H1 (cell line): ENCODE data around the gene HABP2. TPM values are rescaled to one million over a fixed set of nuclear protein-coding genes. Genes with fewer than 3 reads are reported as not detected.

Experiments used
- CTCF ChIA-PET: fragments of 300-600 bp; sonication (Branson Sonifier 250); formaldehyde crosslinking; loops from one replicate; lab custom pipeline; 2021; ENCODE audit not compliant: partially characterized antibody; lab: Charles Lee
- POLR2A ChIA-PET: fragments of 300-600 bp; sonication (Branson Sonifier 250); formaldehyde crosslinking; loops from one replicate; lab custom pipeline; 2021; ENCODE audit warnings: inconsistent platforms; ENCODE audit not compliant: partially characterized antibody; lab: Charles Lee
- DNase-seq, 2 experiments: peaks; one replicate each; pipeline versions ENCODE4 v3.0.0 to v3.0.0-alpha.2; 2010 to 2022; ENCODE audit warnings: low spot score in 2 of 2, low read depth in 1 of 2, mixed read lengths in 1 of 2
- FAIRE-seq: peaks from 2 replicates; lab custom pipeline; 2011; peaks lifted over from hg19 to GRCh38; lab: Jason Lieb, UNC
- H2AFZ ChIP-seq: 2 replicates; pipeline ENCODE4 v1.8.1; 2012; ENCODE audit warnings: low read length, inconsistent platforms
- H2AK5ac ChIP-seq: 2 replicates; pipeline ENCODE4 v1.6.1; 2013; ENCODE audit warnings: low read depth, low read length
- H2BK120ac ChIP-seq: replicated peaks from 2 replicates; pipeline ENCODE3; 2013; ENCODE audit warnings: low read depth, low read length, inconsistent platforms
- H2BK12ac ChIP-seq: 2 replicates; pipeline ENCODE4 v1.6.1; 2013; ENCODE audit warnings: low read depth, low read length
- H2BK15ac ChIP-seq: 2 replicates; pipeline ENCODE4 v1.6.1; 2013; ENCODE audit warnings: low read length
- H2BK20ac ChIP-seq: 2 replicates; pipeline ENCODE4 v1.6.1; 2013; ENCODE audit warnings: low read length
- H2BK5ac ChIP-seq: 2 replicates; pipeline ENCODE4 v1.6.1; 2013; ENCODE audit warnings: low read depth, low read length
- H3K14ac ChIP-seq: 2 replicates; pipeline ENCODE4 v1.6.1; 2013; ENCODE audit warnings: inconsistent platforms; ENCODE audit not compliant: insufficient read length
- H3K18ac ChIP-seq: 2 replicates; pipeline ENCODE4 v1.6.1; 2013; ENCODE audit warnings: low read length; ENCODE audit errors: extremely low read depth
- H3K23ac ChIP-seq: 2 replicates; pipeline ENCODE4 v1.6.1; 2013; ENCODE audit warnings: inconsistent platforms; ENCODE audit not compliant: insufficient read length
- H3K23me2 ChIP-seq: 2 replicates; pipeline ENCODE4 v1.6.1; 2013; ENCODE audit warnings: low read depth, low read length
- H3K27ac ChIP-seq: 2 replicates; pipeline ENCODE4 v1.6.1; 2011; ENCODE audit warnings: low read depth, low read length, inconsistent platforms
- H3K27me3 ChIP-seq, 4 experiments: replicated peaks in 1 of 4; 1 replicate in 1 of 4; 2 replicates in 3 of 4; pipeline versions ENCODE4 v1.6.1 to v1.8.1; 2011 to 2013; ENCODE audit warnings: low read length in 3 of 4, mild to moderate bottlenecking in 3 of 4, inconsistent platforms in 2 of 4, mixed read lengths in 2 of 4, moderate library complexity in 1 of 4; ENCODE audit not compliant: control insufficient read depth in 3 of 4, insufficient read depth in 3 of 4; ENCODE audit errors: extremely low read depth in 1 of 4
- H3K36me3 ChIP-seq, 4 experiments: 2 replicates each; pipeline versions ENCODE4 v1.6.1 to v1.8.1; 2011 to 2013; ENCODE audit warnings: mild to moderate bottlenecking in 4 of 4, low read length in 3 of 4, moderate library complexity in 2 of 4, control low read depth in 1 of 4, inconsistent platforms in 1 of 4; ENCODE audit not compliant: insufficient read depth in 4 of 4, control insufficient read depth in 2 of 4
- H3K4ac ChIP-seq: replicated peaks from 2 replicates; pipeline ENCODE3; 2013; ENCODE audit warnings: low read length, low read depth, mixed read lengths, inconsistent platforms; ENCODE audit not compliant: insufficient read length
- H3K4me1 ChIP-seq, 4 experiments: replicated peaks in 1 of 4; 1 replicate in 1 of 4; 2 replicates in 3 of 4; pipeline versions ENCODE4 v1.6.1 to v1.8.1; 2011 to 2013; ENCODE audit warnings: low read length in 3 of 4, inconsistent platforms in 2 of 4, mixed read lengths in 1 of 4; ENCODE audit not compliant: insufficient read depth in 4 of 4, control insufficient read depth in 3 of 4
- H3K4me2 ChIP-seq, 2 experiments: 2 replicates each; pipeline versions ENCODE4 v1.6.1 to v1.8.1; 2011 to 2013; ENCODE audit warnings: low read depth in 2 of 2, low read length in 2 of 2, control low read depth in 1 of 2, inconsistent platforms in 1 of 2, mild to moderate bottlenecking in 1 of 2; ENCODE audit not compliant: insufficient read depth in 1 of 2
- H3K4me3 ChIP-seq, 4 experiments: fragments of 200-600, 300-600 bp in 1 of 4; sonication (generic), shearing (Covaris generic), sonication (Bioruptor Twin) in 1 of 4; 2 replicates each; pipeline versions ENCODE4 v1.5.1 to v1.8.1; 2011 to 2016; ENCODE audit warnings: low read length in 4 of 4, low read depth in 3 of 4, control low read depth in 2 of 4, inconsistent platforms in 2 of 4, mild to moderate bottlenecking in 2 of 4, mixed read lengths in 1 of 4, moderate library complexity in 1 of 4; ENCODE audit not compliant: insufficient read depth in 2 of 4; ENCODE audit errors: extremely low read depth in 1 of 4
- H3K56ac ChIP-seq: replicated peaks from 2 replicates; pipeline ENCODE3; 2013; ENCODE audit warnings: low read depth, mild to moderate bottlenecking, mixed read lengths, low read length, inconsistent platforms; ENCODE audit not compliant: insufficient read length
- H3K79me1 ChIP-seq: 2 replicates; pipeline ENCODE4 v1.6.1; 2013; ENCODE audit warnings: low read depth, low read length, control low read depth
- H3K79me2 ChIP-seq, 2 experiments: 2 replicates each; pipeline versions ENCODE4 v1.6.1 to v1.8.1; 2012 to 2013; ENCODE audit warnings: low read length in 2 of 2, mild to moderate bottlenecking in 2 of 2, inconsistent platforms in 1 of 2; ENCODE audit not compliant: insufficient read depth in 2 of 2, control insufficient read depth in 1 of 2
- H3K9ac ChIP-seq, 4 experiments: replicated peaks in 1 of 4; 1 replicate in 1 of 4; 2 replicates in 3 of 4; pipeline versions ENCODE4 v1.6.1 to v1.8.1; 2011 to 2013; ENCODE audit warnings: low read depth in 3 of 4, low read length in 3 of 4, control low read depth in 2 of 4, mild to moderate bottlenecking in 2 of 4, moderate library complexity in 2 of 4, inconsistent platforms in 1 of 4; ENCODE audit errors: extremely low read depth in 1 of 4
- H3K9me3 ChIP-seq, 2 experiments: 2 replicates each; pipeline versions ENCODE4 v1.6.1 to v1.8.1; 2012 to 2013; ENCODE audit warnings: mild to moderate bottlenecking in 2 of 2, moderate library complexity in 2 of 2, control low read depth in 1 of 2, inconsistent platforms in 1 of 2, low read depth in 1 of 2, low read length in 1 of 2, mixed read lengths in 1 of 2; ENCODE audit not compliant: insufficient read depth in 2 of 2
- H4K20me1 ChIP-seq, 2 experiments: replicated peaks in 1 of 2; 2 replicates each; pipeline versions ENCODE3 to v1.8.1; 2011 to 2013; ENCODE audit warnings: inconsistent platforms in 2 of 2, low read length in 2 of 2, mild to moderate bottlenecking in 1 of 2; ENCODE audit not compliant: insufficient read depth in 2 of 2, control insufficient read depth in 1 of 2
- H4K5ac ChIP-seq: 2 replicates; pipeline ENCODE4 v1.6.1; 2013; ENCODE audit warnings: low read length, low read depth, mixed read lengths, inconsistent platforms; ENCODE audit not compliant: insufficient read length
- H4K8ac ChIP-seq: 2 replicates; pipeline ENCODE4 v1.8.0; 2013; ENCODE audit warnings: mild to moderate bottlenecking, moderate library complexity, low read length, inconsistent platforms; ENCODE audit not compliant: insufficient read depth; ENCODE audit errors: extremely low read depth
- H4K91ac ChIP-seq: replicated peaks from 2 replicates; pipeline ENCODE3; 2013; ENCODE audit warnings: low read length, mixed read lengths, inconsistent platforms; ENCODE audit not compliant: insufficient read length
- BCL11A ChIP-seq, 2 experiments: IDR thresholded peaks; one replicate each; pipeline ENCODE4 v1.6.1; 2011; ENCODE audit warnings: low read depth in 2 of 2, low read length in 2 of 2, mild to moderate bottlenecking in 2 of 2
- CBX5 ChIP-seq: fragments of 300-800, 300-1000 bp; sonication (generic); IDR thresholded peaks from 2 replicates; pipeline ENCODE4 v1.7.1; 2016; ENCODE audit warnings: antibody characterized with exemption, low read length, low read depth
- FOSL1 ChIP-seq: IDR thresholded peaks from 2 replicates; pipeline ENCODE4 v1.6.1; 2011; ENCODE audit warnings: mild to moderate bottlenecking, low read depth, low read length, moderate library complexity; ENCODE audit not compliant: insufficient read depth
- HDAC6 ChIP-seq: IDR thresholded peaks from one replicate; pipeline ENCODE4 v1.7.1; 2012; ENCODE audit warnings: low read depth, mild to moderate bottlenecking, inconsistent platforms, low read length, moderate library complexity
- MAFK ChIP-seq: IDR thresholded peaks from 2 replicates; pipeline ENCODE4 v1.6.1; 2012; ENCODE audit warnings: low read depth, mild to moderate bottlenecking, improper control_type of control experiment, low read length
- SAP30 ChIP-seq: fragments of 300-600 bp; sonication (generic); IDR thresholded peaks from 2 replicates; pipeline ENCODE4 v1.7.1; 2012; ENCODE audit warnings: low read length, moderate library complexity, mild to moderate bottlenecking, inconsistent platforms; ENCODE audit not compliant: insufficient read depth, insufficient replicate concordance
- SP2 ChIP-seq: IDR thresholded peaks from 2 replicates; pipeline ENCODE4 v1.6.1; 2012; ENCODE audit warnings: mild to moderate bottlenecking, low read length, inconsistent platforms
- TEAD4 ChIP-seq: IDR thresholded peaks from 2 replicates; pipeline ENCODE4 v1.6.1; 2012; ENCODE audit warnings: low read depth, low read length, inconsistent platforms, mixed read lengths
- WGBS, 2 experiments: shearing (Covaris generic) in 1 of 2; methylation state at CpG; one replicate each; pipeline versions ENCODE4 v1.1.6 to v1.1.7; 2013 to 2015; ENCODE audit warnings: low lambda C conversion rate in 2 of 2, mixed read lengths in 2 of 2, inconsistent platforms in 1 of 2, low coverage in 1 of 2, missing lambda C conversion rate in 1 of 2; ENCODE audit not compliant: insufficient replicate concordance in 2 of 2, insufficient coverage in 1 of 2, insufficient read length in 1 of 2; ENCODE audit errors: extremely low coverage in 1 of 2, missing lambda C conversion rate in 1 of 2; 5-methylcytosine and 5-hydroxymethylcytosine counted together
- polyA plus RNA-seq, 7 experiments: library from polyadenylated mRNA; depleted of rRNA in 3 of 7; stranded (reverse) in 5 of 7; unstranded in 2 of 7; fragments of >200 nt in 5 of 7; fragments of 200-250 nt in 2 of 7; gene quantifications; 1 replicate in 5 of 7; 2 replicates in 1 of 7; 4 replicates in 1 of 7; pipeline versions ENCODE4 v1.2.1 to v1.2.3, GENCODE V29; 2011 to 2013; ENCODE audit warnings: missing spikeins in 2 of 7, mixed read lengths in 2 of 7
- total RNA-seq: library from RNA; stranded (reverse); fragmentation: NEBNext Ultra II Directional; extraction: Animal tissue kit (Norgen Biotek cat#: 25700); gene quantifications from 2 replicates; pipeline ENCODE4 v1.2.1, GENCODE V29; 2021
- TF ChIP-seq, protein P1 (sequence below): IDR thresholded peaks from 2 replicates; pipeline ENCODE4 v1.6.1; 2012; ENCODE audit warnings: low read length, inconsistent platforms

HABP2 gene
- total and polyA plus RNA-seq, 2 of the 8 experiments (the other 6 are each of a cell fraction or from before 2014, with no cell fraction given), result not detected

- Histone ChIP-seq H3K23ac (no peak overlapping the region), H2AK5ac (no peak overlapping the region), H3K79me1 (no peaks in the 10 kb centered on the region), H2AFZ (no peak overlapping the region), H4K91ac (no peak overlapping the region), H3K4me1 (no peaks in the 10 kb centered on the region; a peak in 1 of 7 replicates), H4K8ac (no peak overlapping the region), H2BK15ac (no peak overlapping the region), H3K79me2 (no peaks in the 10 kb centered on the region), H2BK5ac (no peak overlapping the region), H2BK20ac (no peak overlapping the region), H3K27me3 (no peaks in the 10 kb centered on the region), H3K23me2 (no peaks in the 10 kb centered on the region), H3K27ac (no peak overlapping the region), H2BK120ac (no peak overlapping the region), H3K36me3 (no peaks in the 10 kb centered on the region), H3K4me2 (no peak overlapping the region), H3K56ac (no peak overlapping the region), H4K5ac (no peak overlapping the region), H4K20me1 (no peaks in the 10 kb centered on the region), H3K14ac (no peak overlapping the region), H3K18ac (no peak overlapping the region), H3K4me3 (no peak overlapping the region), H3K9ac (no peak overlapping the region), H2BK12ac (no peak overlapping the region), H3K4ac (no peak overlapping the region), H3K9me3 (no peaks in the 10 kb centered on the region)
- FAIRE-seq (no peak), DNase-seq (no peak)
- TF ChIP-seq BCL11A (IDR thresholded peaks at IDR 0.05; ENCODE audit: low read depth in 2 of 2, low read length in 2 of 2) (no peak), SAP30 (no peak), FOSL1 (no peak), MAFK (no peak), SP2 (no peak), TEAD4 (no peak), CBX5 (no peak), HDAC6 (no peak)
- TF ChIP-seq, protein P1, sequence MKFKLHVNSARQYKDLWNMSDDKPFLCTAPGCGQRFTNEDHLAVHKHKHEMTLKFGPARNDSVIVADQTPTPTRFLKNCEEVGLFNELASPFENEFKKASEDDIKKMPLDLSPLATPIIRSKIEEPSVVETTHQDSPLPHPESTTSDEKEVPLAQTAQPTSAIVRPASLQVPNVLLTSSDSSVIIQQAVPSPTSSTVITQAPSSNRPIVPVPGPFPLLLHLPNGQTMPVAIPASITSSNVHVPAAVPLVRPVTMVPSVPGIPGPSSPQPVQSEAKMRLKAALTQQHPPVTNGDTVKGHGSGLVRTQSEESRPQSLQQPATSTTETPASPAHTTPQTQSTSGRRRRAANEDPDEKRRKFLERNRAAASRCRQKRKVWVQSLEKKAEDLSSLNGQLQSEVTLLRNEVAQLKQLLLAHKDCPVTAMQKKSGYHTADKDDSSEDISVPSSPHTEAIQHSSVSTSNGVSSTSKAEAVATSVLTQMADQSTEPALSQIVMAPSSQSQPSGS, result no peak
- ChIA-PET POLR2A (no interaction called here), CTCF (interaction anchor here (1.0 to 1.2 kb wide), 2 partner anchors 25 to 28 kb away, joined by 3 read pairs; no protein-coding TSS in a partner anchor)
- 83% methylated on average over 12 of the region's 12 CpGs; no CpG with 5 or more reads in 1 of the 2 experiments for WGBS, 2 experiments
These were observed 37.7 kb downstream of the HABP2 start for GRCh38 chr10:113590581-113590980.
